Activated CD4-positive, alpha-beta memory T cell treated with anti-CD3 and anti-CD28 coated beads, Interleukin-2, amount 10 ng/mL, durations not matched to agents 7 days and 5 days (primary cell): ENCODE results near the gene SORCS2. TPM values are rescaled to one million over a fixed set of nuclear protein-coding genes. Genes with fewer than 3 reads are reported as not detected.

Experiments used
- CTCF ChIA-PET: fragments of 350-600 bp; sonication (Branson Sonifier 250); formaldehyde crosslinking; loops from one replicate; lab custom pipeline; 2021; ENCODE audit warnings: antibody characterized with exemption, inconsistent platforms; lab: Charles Lee
- POLR2A ChIA-PET: fragments of 350-600 bp; sonication (Branson Sonifier 250); formaldehyde crosslinking; loops from one replicate; lab custom pipeline; 2021; ENCODE audit warnings: antibody characterized with exemption; lab: Charles Lee
- DNase-seq: peaks from one replicate; pipeline ENCODE4 v3.0.0-alpha.2; 2020
- H3K27ac Mint-ChIP-seq: one replicate; pipeline ENCODE4 v1.8.0; 2021; ENCODE audit warnings: mild to moderate bottlenecking, mixed read lengths
- H3K27me3 Mint-ChIP-seq: one replicate; pipeline ENCODE4 v1.8.0; 2021; ENCODE audit warnings: mixed read lengths
- H3K36me3 Mint-ChIP-seq: one replicate; pipeline ENCODE4 v1.8.0; 2021; ENCODE audit warnings: low read depth, mixed read lengths
- H3K4me1 Mint-ChIP-seq: one replicate; pipeline ENCODE4 v1.8.0; 2021; ENCODE audit warnings: mixed read lengths
- H3K4me3 Mint-ChIP-seq: one replicate; pipeline ENCODE4 v1.8.0; 2021; ENCODE audit warnings: mild to moderate bottlenecking, mixed read lengths
- H3K9me3 Mint-ChIP-seq: one replicate; pipeline ENCODE4 v1.8.0; 2021; ENCODE audit warnings: mixed read lengths
- total RNA-seq, 2 experiments: library from RNA; stranded (reverse); gene quantifications; one replicate each; pipeline ENCODE4 v1.2.3, GENCODE V29; 2021

Gene SORCS2
- total RNA-seq, 2 experiments from 2014 or later = 0.10 to 0.18 TPM

DNA sequence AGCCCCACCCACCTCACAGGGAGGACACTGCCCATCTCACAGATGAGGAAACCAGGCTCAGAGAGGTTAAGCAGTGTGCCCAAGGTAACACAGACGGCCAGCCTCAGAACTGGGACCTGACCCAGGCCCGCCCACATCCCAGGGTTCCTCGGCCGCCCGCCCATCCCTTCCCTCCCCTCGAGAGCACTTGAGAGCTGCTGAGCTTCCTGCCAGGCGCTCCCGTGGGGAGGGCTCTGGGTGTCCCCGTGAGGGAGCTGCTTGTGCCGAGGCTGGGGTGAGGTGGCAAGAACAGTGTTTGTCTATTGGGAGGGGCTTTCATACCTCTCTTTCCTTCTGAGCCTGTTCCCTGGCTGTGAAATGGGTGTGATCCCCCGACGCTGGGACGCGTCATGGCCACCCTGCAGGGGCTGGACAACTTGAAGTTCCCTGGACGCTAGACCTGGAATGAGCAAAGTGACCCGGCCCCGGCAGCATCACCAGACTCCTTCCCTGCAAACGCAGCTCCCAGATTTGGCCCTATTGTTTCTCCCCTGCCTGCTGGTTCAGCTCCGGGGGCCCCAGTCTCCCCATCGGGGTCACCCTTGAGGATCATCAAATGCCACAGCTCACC lies 542.4 kb downstream of the SORCS2 start:
- H3K9me3 Mint-ChIP-seq = no peaks in the 10 kb centered on the region
- ChIA-PET CTCF (no interaction called here), POLR2A (no interaction called here)
- H3K4me3 Mint-ChIP-seq = no peak overlapping the region
- no peaks in the 10 kb centered on the region for H3K27me3 Mint-ChIP-seq
- no peak overlapping the region for H3K27ac Mint-ChIP-seq
- no peak for DNase-seq
- no peaks in the 10 kb centered on the region for H3K36me3 Mint-ChIP-seq
- no peaks in the 10 kb centered on the region for H3K4me1 Mint-ChIP-seq

- ChIA-PET POLR2A (no interaction called here), CTCF (no interaction called here)
- no peaks in the 10 kb centered on the region for H3K9me3 Mint-ChIP-seq
- H3K27ac Mint-ChIP-seq = no peak overlapping the region
- no peak overlapping the region for H3K4me3 Mint-ChIP-seq
- H3K4me1 Mint-ChIP-seq = no peaks in the 10 kb centered on the region
- H3K27me3 Mint-ChIP-seq = no peaks in the 10 kb centered on the region
- no peaks in the 10 kb centered on the region for H3K36me3 Mint-ChIP-seq
- no peak for DNase-seq
Observed at GRCh38 chr4:7735395-7735794, 543.1 kb downstream of the SORCS2 start.

GRCh38 chr4:7735961-7736360 lies 543.6 kb downstream of the SORCS2 start:
- Mint-ChIP-seq H3K36me3 (no peaks in the 10 kb centered on the region), H3K27ac (no peak overlapping the region), H3K9me3 (no peaks in the 10 kb centered on the region), H3K4me3 (no peak overlapping the region), H3K27me3 (no peaks in the 10 kb centered on the region), H3K4me1 (no peaks in the 10 kb centered on the region)
- CTCF ChIA-PET = interaction anchor here (0.8 kb wide), 1 partner anchor 16 kb away, joined by 3 read pairs; no protein-coding TSS in a partner anchor
- POLR2A ChIA-PET = no interaction called here
- DNase-seq = no peak

GRCh38 chr4:7736436-7737267 lies 544.3 kb downstream of the SORCS2 start:
- no peaks in the 10 kb centered on the region for H3K4me1 Mint-ChIP-seq
- no peak for DNase-seq
- no peaks in the 10 kb centered on the region for H3K27me3 Mint-ChIP-seq
- H3K27ac Mint-ChIP-seq = no peak overlapping the region
- ChIA-PET CTCF (interaction anchor here (0.8 kb wide), 1 partner anchor 16 kb away, joined by 3 read pairs; no protein-coding TSS in a partner anchor), POLR2A (no interaction called here)
- no peaks in the 10 kb centered on the region for H3K36me3 Mint-ChIP-seq
- H3K4me3 Mint-ChIP-seq = no peak overlapping the region
- H3K9me3 Mint-ChIP-seq = no peaks in the 10 kb centered on the region

DNA sequence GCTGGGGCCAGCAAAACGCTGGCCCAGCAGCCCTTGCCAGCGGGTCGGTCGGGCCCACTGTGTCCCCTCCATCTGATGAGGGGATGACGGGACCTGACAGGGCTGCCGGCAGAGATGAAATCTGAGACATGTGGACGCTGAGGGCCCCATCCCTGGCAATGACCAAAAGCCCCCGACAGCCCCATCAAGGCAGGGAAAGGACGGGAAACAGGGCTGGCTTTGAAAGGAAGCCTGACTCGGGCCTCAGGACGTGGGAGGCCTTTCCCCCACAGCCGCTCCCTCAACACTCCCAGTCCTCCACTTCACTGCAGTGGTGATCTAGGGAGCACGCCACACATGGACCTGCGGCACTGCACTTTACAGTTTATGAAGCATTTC lies 544.9 kb downstream of the SORCS2 start:
- ChIA-PET CTCF (no interaction called here), POLR2A (no interaction called here)
- no peaks in the 10 kb centered on the region for H3K9me3 Mint-ChIP-seq
- no peaks in the 10 kb centered on the region for H3K36me3 Mint-ChIP-seq
- no peaks in the 10 kb centered on the region for H3K4me1 Mint-ChIP-seq
- H3K27me3 Mint-ChIP-seq = no peaks in the 10 kb centered on the region
- H3K4me3 Mint-ChIP-seq = no peak overlapping the region
- no peak for DNase-seq
- H3K27ac Mint-ChIP-seq = no peak overlapping the region

DNA sequence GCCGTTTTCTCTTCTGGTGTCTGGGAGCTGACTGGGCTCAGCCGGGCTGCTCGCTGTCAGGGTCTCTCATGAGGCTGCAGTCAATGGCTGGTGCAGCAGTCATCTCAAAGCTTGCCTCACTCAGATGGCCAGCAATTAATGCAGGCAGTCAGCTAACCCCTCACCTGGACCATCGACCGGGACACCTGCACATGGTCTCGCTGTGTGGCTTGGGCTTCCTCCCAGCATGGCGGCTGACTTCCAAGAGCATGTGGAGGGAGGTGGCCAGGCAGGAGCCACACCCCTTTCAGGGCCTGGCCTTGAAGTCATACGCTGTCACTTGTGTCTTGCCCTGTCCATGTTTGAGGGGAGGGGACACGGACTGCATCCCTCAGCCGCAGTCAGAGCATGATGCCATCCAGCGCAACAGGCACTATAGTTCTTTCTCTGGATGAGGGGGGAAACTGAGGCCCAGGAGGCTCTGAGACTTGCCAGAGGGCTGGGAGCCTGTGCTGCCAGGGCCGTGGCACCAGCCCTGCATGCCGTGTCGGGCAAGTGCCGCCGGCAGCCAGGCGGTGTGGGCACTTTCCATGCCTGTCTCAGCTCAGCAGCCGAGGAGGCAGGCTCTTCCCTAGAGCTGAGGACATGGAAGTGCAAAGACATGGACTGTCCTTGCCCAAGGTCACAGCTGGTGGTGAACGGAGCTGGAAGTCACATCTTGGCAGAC lies 545.6 kb downstream of the SORCS2 start:
- no peaks in the 10 kb centered on the region for H3K4me1 Mint-ChIP-seq
- no peaks in the 10 kb centered on the region for H3K9me3 Mint-ChIP-seq
- H3K36me3 Mint-ChIP-seq = no peaks in the 10 kb centered on the region
- H3K4me3 Mint-ChIP-seq = no peak overlapping the region
- no peak for DNase-seq
- POLR2A ChIA-PET = no interaction called here
- no peak overlapping the region for H3K27ac Mint-ChIP-seq
- H3K27me3 Mint-ChIP-seq = no peaks in the 10 kb centered on the region
- CTCF ChIA-PET = no interaction called here

GRCh38 chr4:7738458-7739076 lies 546.2 kb downstream of the SORCS2 start:
- CTCF ChIA-PET = no interaction called here

DNA sequence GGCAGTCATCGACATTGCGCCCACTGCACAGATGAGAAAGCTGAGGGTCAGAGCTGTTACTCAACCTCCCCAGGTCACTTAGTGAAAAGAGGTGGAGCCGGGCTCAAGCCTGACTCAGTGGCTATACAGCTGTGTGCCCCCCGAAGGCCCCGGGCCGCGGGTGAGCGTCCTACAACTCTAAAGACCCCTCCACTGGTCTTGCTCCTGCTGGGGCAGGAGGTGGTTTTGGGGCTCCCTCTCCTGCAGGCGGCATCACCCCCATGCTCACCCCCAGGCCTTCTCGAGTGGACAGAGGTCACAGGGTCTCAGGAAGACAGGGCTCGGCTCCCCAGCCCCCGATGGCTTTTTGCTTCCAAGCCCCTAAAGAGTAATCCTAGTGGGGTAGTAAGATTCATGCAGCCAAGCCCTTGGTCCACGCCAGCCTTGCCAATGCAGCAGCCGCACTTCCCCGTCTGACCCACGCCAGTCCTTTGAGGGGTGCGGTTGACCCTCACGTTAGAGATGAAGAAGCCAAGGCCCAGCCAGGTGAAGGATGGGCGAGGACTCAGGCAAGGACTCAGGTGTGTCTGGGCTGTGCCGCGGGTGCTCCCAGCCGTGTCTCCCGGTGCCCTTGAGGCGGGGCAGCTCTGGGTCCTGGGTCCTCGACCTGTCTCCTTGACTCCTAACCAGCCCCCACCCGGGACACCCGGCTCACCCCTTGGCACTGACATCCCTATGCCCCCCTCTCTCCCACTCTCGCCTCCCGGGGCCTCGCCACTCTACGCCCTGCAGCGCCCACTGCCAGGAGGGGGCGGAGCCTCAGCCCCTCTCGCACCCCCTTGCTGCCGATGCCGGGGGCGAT lies 547.0 kb downstream of the SORCS2 start:
- ChIA-PET CTCF (no interaction called here), POLR2A (no interaction called here)
- Mint-ChIP-seq H3K9me3 (no peaks in the 10 kb centered on the region), H3K4me1 (no peaks in the 10 kb centered on the region), H3K36me3 (no peaks in the 10 kb centered on the region), H3K27me3 (no peaks in the 10 kb centered on the region), H3K4me3 (no peak overlapping the region), H3K27ac (no peak overlapping the region)
- no peak for DNase-seq

More at GRCh38 chr4:7738458-7739076, 546.2 kb downstream of the SORCS2 start:
- Mint-ChIP-seq H3K27ac (no peak overlapping the region), H3K36me3 (no peaks in the 10 kb centered on the region), H3K4me1 (no peaks in the 10 kb centered on the region), H3K27me3 (no peaks in the 10 kb centered on the region), H3K9me3 (no peaks in the 10 kb centered on the region), H3K4me3 (no peak overlapping the region)
- DNase-seq = no peak
- POLR2A ChIA-PET = no interaction called here

GRCh38 chr4:7739918-7740865 lies 547.9 kb downstream of the SORCS2 start:
- POLR2A ChIA-PET = no interaction called here
- DNase-seq = no peak
- Mint-ChIP-seq H3K27ac (no peak overlapping the region), H3K4me3 (no peak overlapping the region), H3K9me3 (no peaks in the 10 kb centered on the region), H3K27me3 (no peaks in the 10 kb centered on the region), H3K36me3 (no peaks in the 10 kb centered on the region), H3K4me1 (no peaks in the 10 kb centered on the region)
- CTCF ChIA-PET = no interaction called here

DNA sequence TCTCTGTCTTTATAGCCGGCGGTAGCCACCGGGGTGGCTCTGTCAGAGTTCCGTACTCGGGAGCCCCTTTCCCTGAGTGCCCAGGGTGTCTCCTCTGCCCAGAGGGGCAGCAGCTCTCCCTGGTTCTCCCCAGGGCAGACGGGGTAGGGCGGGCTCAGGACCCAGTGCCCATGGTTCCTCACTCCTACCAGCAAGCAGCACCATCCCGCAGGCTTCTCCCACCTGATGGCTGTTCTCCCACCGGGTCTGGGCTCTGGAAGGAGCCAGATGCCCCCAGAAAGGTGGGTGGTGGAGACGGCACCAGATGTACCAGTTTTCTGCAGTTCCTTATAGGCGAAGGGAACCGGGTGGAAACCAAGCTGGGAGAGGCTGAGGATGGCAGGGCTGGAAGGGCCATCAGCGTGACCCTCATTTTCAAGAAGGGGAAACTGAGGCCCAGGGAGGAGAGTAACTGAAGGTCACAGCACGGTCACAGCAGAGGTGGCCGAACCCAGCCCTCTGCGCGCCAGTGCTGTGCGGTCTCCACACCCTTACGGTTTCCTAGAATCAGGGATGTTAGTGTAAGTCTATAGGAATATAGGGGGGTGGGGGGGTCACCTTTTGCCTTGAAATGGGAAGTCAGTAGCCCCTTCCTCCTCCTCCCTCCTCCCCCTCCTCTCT lies 548.7 kb downstream of the SORCS2 start:
- H3K27ac Mint-ChIP-seq = no peak overlapping the region
- H3K4me3 Mint-ChIP-seq = no peak overlapping the region
- no peaks in the 10 kb centered on the region for H3K9me3 Mint-ChIP-seq
- ChIA-PET POLR2A (no interaction called here), CTCF (no interaction called here)
- H3K27me3 Mint-ChIP-seq = no peaks in the 10 kb centered on the region
- no peaks in the 10 kb centered on the region for H3K4me1 Mint-ChIP-seq
- no peak for DNase-seq
- H3K36me3 Mint-ChIP-seq = no peaks in the 10 kb centered on the region

- H3K36me3 Mint-ChIP-seq = no peaks in the 10 kb centered on the region
- POLR2A ChIA-PET = no interaction called here
Observed at GRCh38 chr4:7741946-7742806, 549.8 kb downstream of the SORCS2 start.

More at GRCh38 chr4:7741946-7742806, 549.8 kb downstream of the SORCS2 start:
- H3K27ac Mint-ChIP-seq = no peak overlapping the region
- CTCF ChIA-PET = no interaction called here
- H3K27me3 Mint-ChIP-seq = no peaks in the 10 kb centered on the region
- no peaks in the 10 kb centered on the region for H3K4me1 Mint-ChIP-seq
- no peaks in the 10 kb centered on the region for H3K9me3 Mint-ChIP-seq
- DNase-seq = no peak
- H3K4me3 Mint-ChIP-seq = no peak overlapping the region
